HepG2 (cell line): ENCODE measurements around the gene DNPH1. TPM values are rescaled to one million over a fixed set of nuclear protein-coding genes. Genes with fewer than 3 reads are reported as not detected.

Experiments
- CC2D1A ChIP-seq: sonication (generic); formaldehyde crosslinking; IDR thresholded peaks from 2 replicates; pipeline ENCODE4 v1.8.1; 2023; ENCODE audit warnings: mild to moderate bottlenecking, missing genetic modification reagents
- CENPX ChIP-seq: sonication (generic); formaldehyde crosslinking; IDR thresholded peaks from 2 replicates; pipeline ENCODE4 v1.9.0; 2021; ENCODE audit warnings: mild to moderate bottlenecking, missing genetic modification reagents, moderate library complexity
- CSRNP1 ChIP-seq: sonication (generic); formaldehyde crosslinking; IDR thresholded peaks from 2 replicates; pipeline ENCODE4 v1.8.1; 2023; ENCODE audit warnings: mild to moderate bottlenecking, missing genetic modification reagents
- FOXO4 ChIP-seq: sonication (generic); formaldehyde crosslinking; conservative IDR thresholded peaks from 2 replicates; pipeline ENCODE4 v1.8.1; 2023; ENCODE audit warnings: missing genetic modification reagents
- HINFP ChIP-seq: sonication (generic); formaldehyde crosslinking; IDR thresholded peaks from 2 replicates; pipeline ENCODE4 v1.4.0; 2020; ENCODE audit warnings: low read depth, mild to moderate bottlenecking, missing genetic modification reagents
- HMG20A ChIP-seq: IDR thresholded peaks from 2 replicates; pipeline ENCODE4 v1.6.1; 2016; ENCODE audit warnings: borderline replicate concordance
- HOXA7 ChIP-seq: sonication (generic); formaldehyde crosslinking; IDR thresholded peaks from 2 replicates; pipeline ENCODE4 v1.8.1; 2022; ENCODE audit warnings: mild to moderate bottlenecking, missing genetic modification reagents, moderate library complexity
- KAT7 ChIP-seq: IDR thresholded peaks from 2 replicates; pipeline ENCODE4 v1.6.1; 2018; ENCODE audit warnings: borderline replicate concordance, missing compliant biosample characterization
- KLF11 ChIP-seq: IDR thresholded peaks from 2 replicates; pipeline ENCODE4 v1.6.1; 2016; ENCODE audit warnings: missing compliant biosample characterization
- MEF2D ChIP-seq: sonication (generic); formaldehyde crosslinking; IDR thresholded peaks from 2 replicates; pipeline ENCODE4 v1.5.1; 2020; ENCODE audit warnings: mild to moderate bottlenecking, missing genetic modification reagents
- NFE2 ChIP-seq: sonication (generic); formaldehyde crosslinking; IDR thresholded peaks from 2 replicates; pipeline ENCODE4 v1.4.0; 2020; ENCODE audit warnings: missing genetic modification reagents
- NR0B2 ChIP-seq: sonication (generic); formaldehyde crosslinking; IDR thresholded peaks from 2 replicates; pipeline ENCODE4 v1.4.0; 2020; ENCODE audit warnings: mild to moderate bottlenecking, missing genetic modification reagents
- NRL ChIP-seq: sonication (generic); formaldehyde crosslinking; IDR thresholded peaks from 2 replicates; pipeline ENCODE4 v1.5.0; 2020; ENCODE audit warnings: missing genetic modification reagents, mild to moderate bottlenecking, moderate library complexity, borderline replicate concordance
- RORA ChIP-seq: sonication (generic); formaldehyde crosslinking; IDR thresholded peaks from 2 replicates; pipeline ENCODE4 v1.5.0; 2020; ENCODE audit warnings: mild to moderate bottlenecking, missing genetic modification reagents, moderate library complexity
- SP1 ChIP-seq, 2 experiments: fragments of 450-650 bp in 1 of 2; sonication (generic) in 1 of 2; formaldehyde crosslinking in 1 of 2; IDR thresholded peaks; 2 replicates each; pipeline versions ENCODE4 v1.4.0 to v1.6.1; 2016 to 2020; ENCODE audit warnings: missing genetic modification reagents in 1 of 2
- TGIF2 ChIP-seq: IDR thresholded peaks from 2 replicates; pipeline ENCODE4 v1.6.1; 2016; ENCODE audit warnings: control low read depth, missing compliant biosample characterization
- ZFP62 ChIP-seq: sonication (generic); formaldehyde crosslinking; IDR thresholded peaks from 2 replicates; pipeline ENCODE4 v1.4.0; 2020; ENCODE audit warnings: missing genetic modification reagents
- ZNF10 ChIP-seq: sonication (generic); formaldehyde crosslinking; IDR thresholded peaks from 2 replicates; pipeline ENCODE4 v1.4.0; 2020; ENCODE audit warnings: mild to moderate bottlenecking, low read depth, missing genetic modification reagents, borderline replicate concordance
- ZNF468 ChIP-seq: sonication (generic); formaldehyde crosslinking; IDR thresholded peaks from 2 replicates; pipeline ENCODE4 v1.8.0; 2022; ENCODE audit warnings: mild to moderate bottlenecking, moderate library complexity, missing genetic modification reagents
- ZNF550 ChIP-seq: sonication (generic); formaldehyde crosslinking; IDR thresholded peaks from 2 replicates; pipeline ENCODE4 v1.4.0; 2020; ENCODE audit warnings: mild to moderate bottlenecking, missing genetic modification reagents, borderline replicate concordance
- ZNF589 ChIP-seq: sonication (generic); formaldehyde crosslinking; conservative IDR thresholded peaks from 2 replicates; pipeline ENCODE4 v1.8.0; 2022; ENCODE audit warnings: mild to moderate bottlenecking, moderate library complexity, missing genetic modification reagents
- ZNF776 ChIP-seq: sonication (generic); formaldehyde crosslinking; IDR thresholded peaks from 2 replicates; pipeline ENCODE4 v1.4.0; 2020; ENCODE audit warnings: mild to moderate bottlenecking, missing genetic modification reagents
- ZNF878 ChIP-seq: sonication (generic); formaldehyde crosslinking; IDR thresholded peaks from 2 replicates; pipeline ENCODE4 v1.8.1; 2023; ENCODE audit warnings: mild to moderate bottlenecking, missing genetic modification reagents, moderate library complexity
- polyA plus RNA-seq, 8 experiments: library from polyadenylated mRNA; depleted of rRNA in 3 of 8; stranded (reverse) in 7 of 8; unstranded in 1 of 8; fragments of >200 nt; fragmentation: Illumina TruSeq in 4 of 8; extraction: Trizol in 4 of 8; gene quantifications; 2 replicates each; pipeline versions ENCODE4 v1.2.1 to v1.2.3, GENCODE V29; 2011 to 2016; ENCODE audit warnings: low read depth in 4 of 8, missing spikeins in 1 of 8, mixed read lengths in 1 of 8; ENCODE audit not compliant: insufficient read depth in 1 of 8
- total RNA-seq, 5 experiments: library from RNA; depleted of rRNA; stranded (reverse); fragments of >200 nt; fragmentation: Illumina TruSeq; extraction: Trizol; gene quantifications; 2 replicates each; pipeline ENCODE4 v1.2.3, GENCODE V29; 2016; ENCODE audit warnings: low read depth in 1 of 5
- TF ChIP-seq, protein P1 (sequence below): sonication (generic); formaldehyde crosslinking; IDR thresholded peaks from 2 replicates; pipeline ENCODE4 v1.5.0; 2020; ENCODE audit warnings: mild to moderate bottlenecking, missing genetic modification reagents

Gene DNPH1
- total and polyA plus RNA-seq, 2 of the 13 experiments (the other 11 are each of a cell fraction or from before 2014, with no cell fraction given), result 56.5 to 75.1 TPM

DNA sequence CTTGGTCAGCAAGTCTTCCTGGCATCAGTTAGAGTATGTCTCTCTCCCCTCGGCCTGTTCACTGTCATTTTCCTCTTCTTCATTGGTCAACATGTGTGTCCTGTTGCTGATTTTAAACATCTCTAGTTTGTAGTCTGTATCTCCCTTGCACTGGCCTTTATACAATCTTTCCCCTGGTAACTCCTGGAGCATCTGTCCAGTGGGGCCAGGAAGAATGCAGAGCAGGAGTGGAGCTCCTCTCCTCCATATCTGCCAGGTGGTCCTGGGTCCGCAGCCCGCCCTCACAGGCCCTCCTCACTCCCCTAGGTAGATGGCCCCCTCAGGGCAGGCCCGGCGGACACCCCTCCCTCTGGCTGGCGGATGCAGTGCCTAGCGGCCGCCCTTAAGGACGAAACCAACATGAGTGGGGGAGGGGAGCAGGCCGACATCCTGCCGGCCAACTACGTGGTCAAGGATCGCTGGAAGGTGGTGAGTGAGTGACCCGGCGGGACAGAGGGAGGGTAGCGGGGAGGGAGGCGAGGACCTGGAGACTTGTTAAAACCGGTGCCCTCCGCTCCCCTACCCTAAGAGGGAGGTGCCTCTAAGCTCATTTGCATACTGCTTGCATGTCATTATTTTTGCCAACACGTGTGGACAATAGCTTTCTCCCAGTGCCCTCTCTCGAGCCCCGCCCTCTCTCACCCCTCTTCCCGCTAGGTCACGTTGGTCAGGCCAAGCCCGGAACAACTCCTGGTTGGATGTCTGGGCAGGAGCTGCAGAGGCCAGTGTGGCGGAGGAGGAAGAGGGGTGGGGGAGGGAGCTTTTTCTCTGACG is 17.2 kb upstream of the DNPH1 start (continued):
- TF ChIP-seq KAT7, result no peak; the same call in 1 of the 2 replicates
- TF ChIP-seq FOXO4, result no peak
- no peak for TF ChIP-seq RORA (CRISPR knock-in tag)
- no peak for TF ChIP-seq CSRNP1
- TF ChIP-seq, protein P1, sequence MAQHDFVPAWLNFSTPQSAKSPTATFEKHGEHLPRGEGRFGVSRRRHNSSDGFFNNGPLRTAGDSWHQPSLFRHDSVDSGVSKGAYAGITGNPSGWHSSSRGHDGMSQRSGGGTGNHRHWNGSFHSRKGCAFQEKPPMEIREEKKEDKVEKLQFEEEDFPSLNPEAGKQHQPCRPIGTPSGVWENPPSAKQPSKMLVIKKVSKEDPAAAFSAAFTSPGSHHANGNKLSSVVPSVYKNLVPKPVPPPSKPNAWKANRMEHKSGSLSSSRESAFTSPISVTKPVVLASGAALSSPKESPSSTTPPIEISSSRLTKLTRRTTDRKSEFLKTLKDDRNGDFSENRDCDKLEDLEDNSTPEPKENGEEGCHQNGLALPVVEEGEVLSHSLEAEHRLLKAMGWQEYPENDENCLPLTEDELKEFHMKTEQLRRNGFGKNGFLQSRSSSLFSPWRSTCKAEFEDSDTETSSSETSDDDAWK (CRISPR knock-in tag), result no peak
- TF ChIP-seq KLF11 (CRISPR knock-in tag), result no peak
- 0 out of 2 replicates have a peak, but pooled peaks have one; percentile 19 for TF ChIP-seq MEF2D (CRISPR knock-in tag)
- 0 out of 2 replicates have a peak, but pooled peaks have one; percentile 18 for TF ChIP-seq HINFP (CRISPR knock-in tag)
- TF ChIP-seq NFE2 (CRISPR knock-in tag), result no peak
- TF ChIP-seq ZNF468 (CRISPR knock-in tag), result no peak
- TF ChIP-seq TGIF2 (CRISPR knock-in tag), result peak; percentile 13; the same call in 1 of the 2 replicates
- TF ChIP-seq ZNF550 (CRISPR knock-in tag), result peak; percentile 23; the same call in 1 of the 2 replicates
- TF ChIP-seq ZNF776 (CRISPR knock-in tag), result no peak; the same call in 1 of the 2 replicates
- TF ChIP-seq ZNF589, result no peak; the same call in 1 of the 2 replicates
- TF ChIP-seq CC2D1A, result no peak
- TF ChIP-seq ZNF10 (CRISPR knock-in tag), result no peak
- no peak for TF ChIP-seq HMG20A (CRISPR knock-in tag)
- no peak for TF ChIP-seq HOXA7 (CRISPR knock-in tag)
- TF ChIP-seq SP1 (IDR thresholded peaks at IDR 0.05), result no peak
- TF ChIP-seq SP1 (CRISPR knock-in tag; IDR thresholded peaks at IDR 0.05), result no peak
- no peak for TF ChIP-seq ZFP62 (CRISPR knock-in tag)
- TF ChIP-seq NR0B2 (CRISPR knock-in tag), result no peak
- TF ChIP-seq NRL, result peak; percentile 20; the same call in 1 of the 2 replicates
- no peak for TF ChIP-seq ZNF878
- TF ChIP-seq CENPX (CRISPR knock-in tag), result no peak
